MCF 10A (cell line): ENCODE results near the gene TBCK. TPM values are rescaled to one million over a fixed set of nuclear protein-coding genes. Genes with fewer than 3 reads are reported as not detected.

ENCODE experiments used
- BruUV-seq: library from RNA; stranded (reverse); fragments of 400-500 nt; replicated peaks from 2 replicates; lab custom pipeline; 2021; lab: Mats Ljungman, UMichigan
- CTCF ChIA-PET: fragments of 300-600 bp; sonication (Branson Sonifier 250); formaldehyde crosslinking; extraction: SDS; loops from one replicate; lab custom pipeline; 2021; ENCODE audit warnings: antibody characterized with exemption, inconsistent platforms; lab: Yijun Ruan, JAX
- POLR2A ChIA-PET: fragments of 300-600, 350-650 bp; sonication (Branson Sonifier 250); formaldehyde crosslinking; extraction: SDS; loops from one replicate; lab custom pipeline; 2020; ENCODE audit warnings: antibody characterized with exemption, inconsistent platforms; lab: Yijun Ruan, JAX
- DNase-seq: peaks from one replicate; pipeline ENCODE4 v3.0.0-alpha.2; 2018; ENCODE audit not compliant: unreplicated experiment
- H3K27ac Mint-ChIP-seq: one replicate; pipeline ENCODE4 v1.8.0; 2022; ENCODE audit warnings: mild to moderate bottlenecking, low read depth, mixed read lengths; ENCODE audit not compliant: unreplicated experiment
- H3K27me3 Mint-ChIP-seq: one replicate; pipeline ENCODE4 v1.8.0; 2022; ENCODE audit warnings: mixed read lengths; ENCODE audit not compliant: insufficient read depth, unreplicated experiment
- H3K36me3 Mint-ChIP-seq: one replicate; pipeline ENCODE4 v1.8.0; 2022; ENCODE audit warnings: mild to moderate bottlenecking, moderate library complexity, mixed read lengths; ENCODE audit not compliant: insufficient read depth, unreplicated experiment
- H3K4me1 Mint-ChIP-seq: one replicate; pipeline ENCODE4 v1.8.0; 2022; ENCODE audit warnings: mixed read lengths; ENCODE audit not compliant: insufficient read depth, unreplicated experiment
- H3K4me3 Mint-ChIP-seq: one replicate; pipeline ENCODE4 v1.8.0; 2022; ENCODE audit warnings: mild to moderate bottlenecking, moderate library complexity, mixed read lengths; ENCODE audit not compliant: unreplicated experiment
- H3K9me3 Mint-ChIP-seq: one replicate; pipeline ENCODE4 v1.8.0; 2022; ENCODE audit warnings: mixed read lengths; ENCODE audit not compliant: unreplicated experiment
- CTCF ChIP-seq: fragments of 200-600 bp; IDR thresholded peaks from one replicate; pipeline ENCODE4 v1.8.0; 2022; ENCODE audit warnings: antibody characterized with exemption, mild to moderate bottlenecking; ENCODE audit not compliant: unreplicated experiment
- intact Hi-C: fragments of 100-400 bp; cut with micrococcal nuclease; formaldehyde crosslinking; loops from 2 replicates; pipeline ENCODE4 v1.14.1; 2022
- total RNA-seq: library from RNA; stranded (reverse); gene quantifications from 2 replicates; pipeline ENCODE4 v1.2.3, GENCODE V29; 2022

Gene TBCK
- total RNA-seq, 1 experiment from 2014 or later: 27.8 TPM

- CTCF ChIA-PET: interaction anchor here (0.7 kb wide), 1 partner anchor 242 kb away, joined by 5 read pairs; no protein-coding TSS in a partner anchor
- peaks cover 12% of the 10 kb centered on the region for H3K9me3 Mint-ChIP-seq
Observed at GRCh38 chr4:106011387-106011786, 304.6 kb downstream of the TBCK start.

GRCh38 chr4:106010761-106011160, 305.2 kb downstream of the TBCK start:
- no peak for DNase-seq
- ChIA-PET POLR2A (no interaction called here), CTCF (interaction anchor here (0.7 kb wide), 1 partner anchor 241 kb away, joined by 5 read pairs; no protein-coding TSS in a partner anchor)
- no peak for TF ChIP-seq CTCF
- no TSS peak for BruUV-seq
- intact Hi-C loops: no loop called here
- Mint-ChIP-seq H3K9me3 (peaks cover 12% of the 10 kb centered on the region), H3K4me1 (no peaks in the 10 kb centered on the region), H3K27me3 (no peaks in the 10 kb centered on the region), H3K36me3 (no peaks in the 10 kb centered on the region), H3K4me3 (no peak overlapping the region), H3K27ac (no peak overlapping the region)

More at GRCh38 chr4:106011387-106011786, 304.6 kb downstream of the TBCK start:
- no peak for TF ChIP-seq CTCF
- no peak for DNase-seq
- Mint-ChIP-seq H3K4me1 (no peaks in the 10 kb centered on the region), H3K4me3 (no peak overlapping the region), H3K36me3 (no peaks in the 10 kb centered on the region), H3K27me3 (no peaks in the 10 kb centered on the region), H3K27ac (no peak overlapping the region)
- POLR2A ChIA-PET: no interaction called here
- intact Hi-C loops: no loop called here
- no TSS peak for BruUV-seq

GRCh38 chr4:106002994-106003393, 313.0 kb downstream of the TBCK start:
- H3K27ac Mint-ChIP-seq: no peak overlapping the region

More at GRCh38 chr4:106002994-106003393, 313.0 kb downstream of the TBCK start:
- POLR2A ChIA-PET: no interaction called here
- Mint-ChIP-seq H3K4me3 (no peak overlapping the region), H3K4me1 (no peaks in the 10 kb centered on the region), H3K9me3 (no peaks in the 10 kb centered on the region), H3K36me3 (no peaks in the 10 kb centered on the region), H3K27me3 (no peaks in the 10 kb centered on the region)
- no TSS peak for BruUV-seq
- intact Hi-C loops: no loop called here
- DNase-seq: no peak
- CTCF ChIA-PET: no interaction called here
- TF ChIP-seq CTCF: no peak
